ENCODE results near the gene TTC23.

The TTC23 gene

GRCh38 chr15:99224372-99225214, 24.8 kb downstream of the TTC23 start:
- H3K4me3 ChIP-seq (ENCODE audit: low read depth, low read length): no peak overlapping the region
- DNase-seq: peak in 1 of 2 donors; percentile 59
- no peaks in the 10 kb centered on the region for H3K9me3 ChIP-seq (ENCODE audit: insufficient read depth, low read depth, low read length)
- H3K9ac ChIP-seq (ENCODE audit: low read length): no peak overlapping the region
- peaks cover 3 to 4% of the 10 kb centered on the region in 2 experiments for H3K4me1 ChIP-seq (ENCODE audit: control insufficient read depth in 1 of 2, insufficient read depth in 2 of 2, low read length in 2 of 2)
- H3K18ac ChIP-seq (ENCODE audit: low read length): no peak overlapping the region
- no peak overlapping the region for H2AK5ac ChIP-seq (ENCODE audit: low read length)
- H3K4ac ChIP-seq (ENCODE audit: low read depth, low read length): no peak overlapping the region
- H3K79me1 ChIP-seq (ENCODE audit: low read length): no peaks in the 10 kb centered on the region
- no peak overlapping the region for H2BK12ac ChIP-seq (ENCODE audit: low read length)
- no peak overlapping the region for H4K8ac ChIP-seq (ENCODE audit: low read depth, low read length)
- no peak overlapping the region for H2BK5ac ChIP-seq (ENCODE audit: low read depth, low read length, poor library complexity)
- no peak overlapping the region for H2AFZ ChIP-seq (ENCODE audit: insufficient read depth, low read length, poor library complexity)
- H3K4me2 ChIP-seq (ENCODE audit: low read length): no peak overlapping the region
- H3K23ac ChIP-seq (ENCODE audit: low read length): no peak overlapping the region
- H2BK120ac ChIP-seq (ENCODE audit: insufficient read depth, low read length, poor library complexity): no peak overlapping the region
- no peaks in the 10 kb centered on the region for H3K27me3 ChIP-seq (ENCODE audit: insufficient read depth, low read length)
- H4K91ac ChIP-seq (ENCODE audit: low read depth, low read length): no peak overlapping the region
- WGBS (ENCODE audit: extremely low coverage, insufficient coverage, insufficient read length): no CpG with 5 or more reads among the region's 6 CpGs
- H3K79me2 ChIP-seq (ENCODE audit: control insufficient read depth, insufficient read depth, low read length, poor library complexity): no peaks in the 10 kb centered on the region
- H3K36me3 ChIP-seq (ENCODE audit: control insufficient read depth in 1 of 2, insufficient read depth in 2 of 2, low read length in 2 of 2): peaks cover 9 to 26% of the 10 kb centered on the region in 2 experiments
- H4K12ac ChIP-seq (ENCODE audit: low read depth, low read length): no peak overlapping the region
- H3K27ac ChIP-seq (ENCODE audit: low read depth, low read length): no peak overlapping the region
- H3K14ac ChIP-seq (ENCODE audit: low read length): no peak overlapping the region

GRCh38 chr15:99213187-99213811, 36.1 kb downstream of the TTC23 start:
- Histone ChIP-seq H3K23ac (ENCODE audit: low read length) (no peak overlapping the region), H3K9ac (ENCODE audit: low read length) (no peak overlapping the region), H3K4me2 (ENCODE audit: low read length) (no peak overlapping the region), H3K27ac (ENCODE audit: low read depth, low read length) (no peak overlapping the region), H3K9me3 (ENCODE audit: insufficient read depth, low read depth, low read length) (no peaks in the 10 kb centered on the region), H3K27me3 (ENCODE audit: insufficient read depth, low read length) (no peaks in the 10 kb centered on the region), H3K4me1 (ENCODE audit: control insufficient read depth in 1 of 2, insufficient read depth in 2 of 2, low read length in 2 of 2) (peaks cover 0 to 3% of the 10 kb centered on the region in 2 experiments), H4K12ac (ENCODE audit: low read depth, low read length) (no peak overlapping the region), H2AFZ (ENCODE audit: insufficient read depth, low read length, poor library complexity) (no peak overlapping the region), H2AK5ac (ENCODE audit: low read length) (no peak overlapping the region), H4K8ac (ENCODE audit: low read depth, low read length) (no peak overlapping the region), H3K79me2 (ENCODE audit: control insufficient read depth, insufficient read depth, low read length, poor library complexity) (no peaks in the 10 kb centered on the region), H2BK12ac (ENCODE audit: low read length) (no peak overlapping the region), H3K14ac (ENCODE audit: low read length) (no peak overlapping the region), H4K91ac (ENCODE audit: low read depth, low read length) (no peak overlapping the region), H3K79me1 (ENCODE audit: low read length) (no peaks in the 10 kb centered on the region), H3K4me3 (ENCODE audit: low read depth, low read length) (no peak overlapping the region), H2BK120ac (ENCODE audit: insufficient read depth, low read length, poor library complexity) (no peak overlapping the region), H3K18ac (ENCODE audit: low read length) (no peak overlapping the region), H3K4ac (ENCODE audit: low read depth, low read length) (no peak overlapping the region), H2BK5ac (ENCODE audit: low read depth, low read length, poor library complexity) (no peak overlapping the region), H3K36me3 (ENCODE audit: control insufficient read depth in 1 of 2, insufficient read depth in 2 of 2, low read length in 2 of 2) (peaks cover 9 to 15% of the 10 kb centered on the region in 2 experiments)
- no CpG with 5 or more reads among the region's 1 CpG for WGBS (ENCODE audit: extremely low coverage, insufficient coverage, insufficient read length)
- peak; percentile 43 to 78 for DNase-seq

- H3K9me3 ChIP-seq (ENCODE audit: insufficient read depth, low read depth, low read length): no peaks in the 10 kb centered on the region
- H3K4me3 ChIP-seq (ENCODE audit: low read depth, low read length): no peak overlapping the region
- peaks cover 6 to 8% of the 10 kb centered on the region in 2 experiments for H3K36me3 ChIP-seq (ENCODE audit: control insufficient read depth in 1 of 2, insufficient read depth in 2 of 2, low read length in 2 of 2)
- no peak overlapping the region for H3K23ac ChIP-seq (ENCODE audit: low read length)
- no peak overlapping the region for H2BK5ac ChIP-seq (ENCODE audit: low read depth, low read length, poor library complexity)
- H3K9ac ChIP-seq (ENCODE audit: low read length): no peak overlapping the region
- no peaks in the 10 kb centered on the region for H3K27me3 ChIP-seq (ENCODE audit: insufficient read depth, low read length)
- peaks cover 0 to 3% of the 10 kb centered on the region in 2 experiments for H3K4me1 ChIP-seq (ENCODE audit: control insufficient read depth in 1 of 2, insufficient read depth in 2 of 2, low read length in 2 of 2)
- H2BK120ac ChIP-seq (ENCODE audit: insufficient read depth, low read length, poor library complexity): no peak overlapping the region
- H3K14ac ChIP-seq (ENCODE audit: low read length): no peak overlapping the region
- H2AFZ ChIP-seq (ENCODE audit: insufficient read depth, low read length, poor library complexity): no peak overlapping the region
- H3K4ac ChIP-seq (ENCODE audit: low read depth, low read length): no peak overlapping the region
- peak overlapping the region; percentile 12 for H3K27ac ChIP-seq (ENCODE audit: low read depth, low read length)
- H3K4me2 ChIP-seq (ENCODE audit: low read length): no peak overlapping the region
- H3K18ac ChIP-seq (ENCODE audit: low read length): no peak overlapping the region
- H4K12ac ChIP-seq (ENCODE audit: low read depth, low read length): no peak overlapping the region
- WGBS (ENCODE audit: extremely low coverage, insufficient coverage, insufficient read length): no CpG with 5 or more reads among the region's 7 CpGs
- no peaks in the 10 kb centered on the region for H3K79me1 ChIP-seq (ENCODE audit: low read length)
- no peak overlapping the region for H4K91ac ChIP-seq (ENCODE audit: low read depth, low read length)
- H2BK12ac ChIP-seq (ENCODE audit: low read length): no peak overlapping the region
- no peak overlapping the region for H4K8ac ChIP-seq (ENCODE audit: low read depth, low read length)
- H2AK5ac ChIP-seq (ENCODE audit: low read length): no peak overlapping the region
- H3K79me2 ChIP-seq (ENCODE audit: control insufficient read depth, insufficient read depth, low read length, poor library complexity): no peaks in the 10 kb centered on the region
- DNase-seq: peak in 1 of 2 donors; percentile 16
Measured at GRCh38 chr15:99212406-99212805, 37.0 kb downstream of the TTC23 start.

GRCh38 chr15:99211926-99212325, 37.5 kb downstream of the TTC23 start:
- no peak overlapping the region for H3K4ac ChIP-seq (ENCODE audit: low read depth, low read length)
- H3K9me3 ChIP-seq (ENCODE audit: insufficient read depth, low read depth, low read length): no peaks in the 10 kb centered on the region
- no peaks in the 10 kb centered on the region for H3K27me3 ChIP-seq (ENCODE audit: insufficient read depth, low read length)
- H2BK120ac ChIP-seq (ENCODE audit: insufficient read depth, low read length, poor library complexity): no peak overlapping the region
- H4K91ac ChIP-seq (ENCODE audit: low read depth, low read length): no peak overlapping the region
- H2BK12ac ChIP-seq (ENCODE audit: low read length): no peak overlapping the region
- H3K4me3 ChIP-seq (ENCODE audit: low read depth, low read length): no peak overlapping the region
- no peak overlapping the region for H3K18ac ChIP-seq (ENCODE audit: low read length)
- peaks cover 6 to 8% of the 10 kb centered on the region in 2 experiments for H3K36me3 ChIP-seq (ENCODE audit: control insufficient read depth in 1 of 2, insufficient read depth in 2 of 2, low read length in 2 of 2)
- no peak overlapping the region for H2AK5ac ChIP-seq (ENCODE audit: low read length)
- DNase-seq: no peak
- H3K23ac ChIP-seq (ENCODE audit: low read length): no peak overlapping the region
- H2AFZ ChIP-seq (ENCODE audit: insufficient read depth, low read length, poor library complexity): no peak overlapping the region
- WGBS (ENCODE audit: extremely low coverage, insufficient coverage, insufficient read length): no CpG with 5 or more reads among the region's 4 CpGs
- no peak overlapping the region for H3K14ac ChIP-seq (ENCODE audit: low read length)
- H3K79me1 ChIP-seq (ENCODE audit: low read length): no peaks in the 10 kb centered on the region
- H3K4me1 ChIP-seq (ENCODE audit: control insufficient read depth in 1 of 2, insufficient read depth in 2 of 2, low read length in 2 of 2): peaks cover 0 to 3% of the 10 kb centered on the region in 2 experiments
- H3K27ac ChIP-seq (ENCODE audit: low read depth, low read length): no peak overlapping the region
- H4K12ac ChIP-seq (ENCODE audit: low read depth, low read length): no peak overlapping the region
- no peak overlapping the region for H2BK5ac ChIP-seq (ENCODE audit: low read depth, low read length, poor library complexity)
- no peaks in the 10 kb centered on the region for H3K79me2 ChIP-seq (ENCODE audit: control insufficient read depth, insufficient read depth, low read length, poor library complexity)
- H3K9ac ChIP-seq (ENCODE audit: low read length): no peak overlapping the region
- H4K8ac ChIP-seq (ENCODE audit: low read depth, low read length): no peak overlapping the region
- no peak overlapping the region for H3K4me2 ChIP-seq (ENCODE audit: low read length)
